ENCODE measurements around the gene SRC. TPM values are rescaled to one million over a fixed set of nuclear protein-coding genes. Genes with fewer than 3 reads are reported as not detected.

SRC gene
- total RNA-seq, 1 donor from 2014 or later, result 48.6 TPM

DNA sequence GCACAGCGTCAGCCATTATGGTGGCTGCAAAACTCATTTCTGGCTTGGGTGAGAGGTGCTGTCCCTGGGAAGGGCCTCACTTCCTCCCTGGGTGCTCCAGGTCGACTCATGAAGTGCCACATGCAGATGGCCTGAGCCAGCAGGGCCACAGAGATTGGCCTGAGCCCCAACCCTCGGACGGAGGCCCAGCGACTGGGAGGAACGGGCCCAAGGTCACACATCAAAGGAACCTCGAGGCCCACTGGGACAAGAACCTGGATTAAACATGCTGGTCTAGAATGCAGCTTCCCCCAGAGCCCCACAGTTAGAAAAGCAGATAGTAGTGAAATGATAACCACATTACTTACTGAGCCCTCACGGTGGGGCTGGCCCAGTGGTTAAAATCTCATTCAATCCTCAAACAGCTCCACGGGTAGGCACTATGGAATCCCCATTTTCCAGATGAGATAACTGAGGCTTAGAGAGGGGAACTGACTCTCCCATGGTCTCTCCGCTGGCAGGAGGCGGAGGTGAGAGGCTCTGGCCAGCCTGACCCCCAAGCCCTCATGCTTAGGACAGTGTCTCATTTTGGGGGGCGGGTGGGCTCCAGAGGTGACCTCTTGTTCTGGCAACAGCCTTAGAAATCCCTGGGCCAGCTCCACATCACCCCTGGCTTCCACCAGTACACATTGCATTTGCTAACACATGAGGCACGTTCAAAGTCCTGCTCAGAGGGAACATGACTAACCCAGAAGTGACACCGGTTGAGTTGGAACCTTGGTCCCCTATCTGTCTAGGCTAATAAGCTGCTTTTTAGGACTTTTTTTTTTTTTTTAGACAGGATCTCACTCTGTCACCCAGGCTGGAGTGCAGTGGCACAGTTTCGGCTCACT is 53.0 kb downstream of the SRC start:
- no peak for DNase-seq (ENCODE audit: extremely low spot score in 2 of 2)
- TF ChIP-seq, protein P1, sequence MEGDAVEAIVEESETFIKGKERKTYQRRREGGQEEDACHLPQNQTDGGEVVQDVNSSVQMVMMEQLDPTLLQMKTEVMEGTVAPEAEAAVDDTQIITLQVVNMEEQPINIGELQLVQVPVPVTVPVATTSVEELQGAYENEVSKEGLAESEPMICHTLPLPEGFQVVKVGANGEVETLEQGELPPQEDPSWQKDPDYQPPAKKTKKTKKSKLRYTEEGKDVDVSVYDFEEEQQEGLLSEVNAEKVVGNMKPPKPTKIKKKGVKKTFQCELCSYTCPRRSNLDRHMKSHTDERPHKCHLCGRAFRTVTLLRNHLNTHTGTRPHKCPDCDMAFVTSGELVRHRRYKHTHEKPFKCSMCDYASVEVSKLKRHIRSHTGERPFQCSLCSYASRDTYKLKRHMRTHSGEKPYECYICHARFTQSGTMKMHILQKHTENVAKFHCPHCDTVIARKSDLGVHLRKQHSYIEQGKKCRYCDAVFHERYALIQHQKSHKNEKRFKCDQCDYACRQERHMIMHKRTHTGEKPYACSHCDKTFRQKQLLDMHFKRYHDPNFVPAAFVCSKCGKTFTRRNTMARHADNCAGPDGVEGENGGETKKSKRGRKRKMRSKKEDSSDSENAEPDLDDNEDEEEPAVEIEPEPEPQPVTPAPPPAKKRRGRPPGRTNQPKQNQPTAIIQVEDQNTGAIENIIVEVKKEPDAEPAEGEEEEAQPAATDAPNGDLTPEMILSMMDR (IDR thresholded peaks at IDR 0.05), result no peak
- TF ChIP-seq POLR2AphosphoS5 (IDR thresholded peaks at IDR 0.05; ENCODE audit: insufficient read depth in 1 of 2, low read depth in 1 of 2), result no peak
- TF ChIP-seq POLR2A (IDR thresholded peaks at IDR 0.05), result no peak
- H3K9me3 ChIP-seq, result no peaks in the 10 kb centered on the region
- intact Hi-C loops (cut with DNase I), result no loop called here
- H3K4me1 ChIP-seq, result peaks cover 15% of the 10 kb centered on the region
- no peak overlapping the region for H3K27ac ChIP-seq
- no peaks in the 10 kb centered on the region for H3K27me3 ChIP-seq
- H3K36me3 ChIP-seq, result peaks cover 0 to 48% of the 10 kb centered on the region in 2 donors
- H3K4me3 ChIP-seq, result no peak overlapping the region

DNA sequence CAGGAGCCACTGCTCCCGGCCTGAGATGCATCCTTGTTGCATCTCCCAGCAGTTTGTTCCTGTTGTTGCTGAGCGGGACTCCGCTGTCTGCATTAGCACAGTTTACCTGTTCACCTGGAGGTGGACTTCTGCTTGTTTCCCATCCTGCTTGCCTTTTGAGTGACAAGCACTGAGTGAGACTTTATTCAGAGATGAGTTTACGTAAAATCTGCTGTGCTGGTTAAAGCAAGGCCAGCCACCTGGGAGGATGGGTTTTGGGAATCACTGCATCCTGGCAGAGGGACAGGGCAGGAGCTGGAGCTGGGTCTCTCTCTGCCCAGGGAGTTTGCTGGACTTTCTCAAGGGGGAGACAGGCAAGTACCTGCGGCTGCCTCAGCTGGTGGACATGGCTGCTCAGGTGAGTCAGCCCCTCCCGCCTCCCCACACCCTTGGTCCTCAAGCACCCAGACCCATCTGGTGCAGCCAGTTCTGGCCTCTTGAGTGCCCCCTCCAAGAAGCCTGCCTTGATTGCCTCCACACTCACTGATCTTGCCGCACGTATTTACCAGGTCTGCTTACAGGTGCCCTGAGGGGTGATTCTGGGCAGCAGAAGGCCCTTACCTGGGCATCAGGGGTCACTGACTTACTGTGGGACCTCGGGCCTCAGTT is 55.5 kb downstream of the SRC start:
- H3K9me3 ChIP-seq, result no peaks in the 10 kb centered on the region
- H3K4me3 ChIP-seq, result no peak overlapping the region
- intact Hi-C loops (cut with DNase I), result no loop called here
- H3K36me3 ChIP-seq, result peaks cover 0 to 40% of the 10 kb centered on the region in 2 donors
- peaks cover 6% of the 10 kb centered on the region for H3K4me1 ChIP-seq
- H3K27me3 ChIP-seq, result no peaks in the 10 kb centered on the region
- no peak for DNase-seq (ENCODE audit: extremely low spot score in 2 of 2)
- TF ChIP-seq POLR2A (IDR thresholded peaks at IDR 0.05) (no peak), POLR2AphosphoS5 (IDR thresholded peaks at IDR 0.05; ENCODE audit: insufficient read depth in 1 of 2, low read depth in 1 of 2) (no peak)
- TF ChIP-seq, protein P1 (IDR thresholded peaks at IDR 0.05), result no peak
- no peak overlapping the region for H3K27ac ChIP-seq

DNA sequence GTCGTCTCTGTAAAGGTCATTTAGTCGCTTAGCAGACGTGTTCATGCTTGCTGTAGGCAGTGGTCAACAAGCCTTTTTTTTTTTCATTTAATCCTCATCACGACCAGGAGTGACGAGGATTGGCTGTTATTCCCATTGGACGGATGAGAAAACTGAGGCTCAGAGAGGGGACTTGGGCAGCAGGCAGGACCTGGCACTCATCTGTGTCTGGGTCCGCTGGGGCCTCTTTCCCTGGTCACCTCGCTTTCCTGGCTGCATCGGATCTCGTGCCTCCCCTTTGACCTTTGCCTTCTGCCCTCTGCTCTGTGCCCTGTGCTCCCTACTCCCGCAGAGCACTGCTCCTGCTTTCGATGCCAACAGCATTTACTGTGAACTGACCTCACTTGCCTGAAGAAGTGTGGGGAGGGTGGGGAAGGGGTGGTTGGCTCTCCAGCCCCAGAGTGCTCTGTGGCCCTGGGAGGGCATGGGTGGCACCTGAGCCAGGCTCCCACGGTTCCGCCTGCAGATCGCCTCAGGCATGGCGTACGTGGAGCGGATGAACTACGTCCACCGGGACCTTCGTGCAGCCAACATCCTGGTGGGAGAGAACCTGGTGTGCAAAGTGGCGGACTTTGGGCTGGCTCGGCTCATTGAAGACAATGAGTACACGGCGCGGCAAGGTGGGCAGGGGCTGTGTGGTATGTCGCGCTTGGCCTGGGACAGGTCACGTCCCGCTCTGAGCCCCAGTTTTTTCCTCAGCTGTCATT is 56.2 kb downstream of the SRC start:
- Histone ChIP-seq H3K4me1 (peaks cover 12% of the 10 kb centered on the region), H3K27me3 (no peaks in the 10 kb centered on the region), H3K4me3 (no peak overlapping the region), H3K9me3 (no peaks in the 10 kb centered on the region), H3K27ac (no peak overlapping the region), H3K36me3 (peaks cover 0 to 40% of the 10 kb centered on the region in 2 donors)
- no peak for DNase-seq (ENCODE audit: extremely low spot score in 2 of 2)
- intact Hi-C loops (cut with DNase I), result no loop called here
- TF ChIP-seq POLR2A (IDR thresholded peaks at IDR 0.05) (no peak), POLR2AphosphoS5 (IDR thresholded peaks at IDR 0.05; ENCODE audit: insufficient read depth in 1 of 2, low read depth in 1 of 2) (no peak)
- TF ChIP-seq, protein P1 (IDR thresholded peaks at IDR 0.05), result no peak

DNA sequence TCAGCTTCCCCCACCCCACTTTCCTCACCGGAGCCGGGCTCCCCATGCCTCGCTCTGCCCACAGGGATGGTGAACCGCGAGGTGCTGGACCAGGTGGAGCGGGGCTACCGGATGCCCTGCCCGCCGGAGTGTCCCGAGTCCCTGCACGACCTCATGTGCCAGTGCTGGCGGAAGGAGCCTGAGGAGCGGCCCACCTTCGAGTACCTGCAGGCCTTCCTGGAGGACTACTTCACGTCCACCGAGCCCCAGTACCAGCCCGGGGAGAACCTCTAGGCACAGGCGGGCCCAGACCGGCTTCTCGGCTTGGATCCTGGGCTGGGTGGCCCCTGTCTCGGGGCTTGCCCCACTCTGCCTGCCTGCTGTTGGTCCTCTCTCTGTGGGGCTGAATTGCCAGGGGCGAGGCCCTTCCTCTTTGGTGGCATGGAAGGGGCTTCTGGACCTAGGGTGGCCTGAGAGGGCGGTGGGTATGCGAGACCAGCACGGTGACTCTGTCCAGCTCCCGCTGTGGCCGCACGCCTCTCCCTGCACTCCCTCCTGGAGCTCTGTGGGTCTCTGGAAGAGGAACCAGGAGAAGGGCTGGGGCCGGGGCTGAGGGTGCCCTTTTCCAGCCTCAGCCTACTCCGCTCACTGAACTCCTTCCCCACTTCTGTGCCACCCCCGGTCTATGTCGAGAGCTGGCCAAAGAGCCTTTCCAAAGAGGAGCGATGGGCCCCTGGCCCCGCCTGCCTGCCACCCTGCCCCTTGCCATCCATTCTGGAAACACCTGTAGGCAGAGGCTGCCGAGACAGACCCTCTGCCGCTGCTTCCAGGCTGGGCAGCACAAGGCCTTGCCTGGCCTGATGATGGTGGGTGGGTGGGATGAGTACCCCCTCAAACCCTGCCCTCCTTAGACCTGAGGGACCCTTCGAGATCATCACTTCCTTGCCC is 57.4 kb downstream of the SRC start:
- H3K27me3 ChIP-seq, result no peaks in the 10 kb centered on the region
- peaks cover 0 to 34% of the 10 kb centered on the region in 2 donors for H3K36me3 ChIP-seq
- intact Hi-C loops (cut with DNase I), result no loop called here
- no peak overlapping the region for H3K4me3 ChIP-seq
- DNase-seq (ENCODE audit: extremely low spot score in 2 of 2), result no peak
- H3K27ac ChIP-seq, result no peak overlapping the region
- peaks cover 25% of the 10 kb centered on the region for H3K4me1 ChIP-seq
- no peaks in the 10 kb centered on the region for H3K9me3 ChIP-seq
- TF ChIP-seq POLR2AphosphoS5 (IDR thresholded peaks at IDR 0.05; ENCODE audit: insufficient read depth in 1 of 2, low read depth in 1 of 2), result no peak
- TF ChIP-seq POLR2A (IDR thresholded peaks at IDR 0.05), result no peak
- TF ChIP-seq, protein P1 (IDR thresholded peaks at IDR 0.05), result no peak
